Measurements from ENCODE around the gene ZCWPW1.

DNA sequence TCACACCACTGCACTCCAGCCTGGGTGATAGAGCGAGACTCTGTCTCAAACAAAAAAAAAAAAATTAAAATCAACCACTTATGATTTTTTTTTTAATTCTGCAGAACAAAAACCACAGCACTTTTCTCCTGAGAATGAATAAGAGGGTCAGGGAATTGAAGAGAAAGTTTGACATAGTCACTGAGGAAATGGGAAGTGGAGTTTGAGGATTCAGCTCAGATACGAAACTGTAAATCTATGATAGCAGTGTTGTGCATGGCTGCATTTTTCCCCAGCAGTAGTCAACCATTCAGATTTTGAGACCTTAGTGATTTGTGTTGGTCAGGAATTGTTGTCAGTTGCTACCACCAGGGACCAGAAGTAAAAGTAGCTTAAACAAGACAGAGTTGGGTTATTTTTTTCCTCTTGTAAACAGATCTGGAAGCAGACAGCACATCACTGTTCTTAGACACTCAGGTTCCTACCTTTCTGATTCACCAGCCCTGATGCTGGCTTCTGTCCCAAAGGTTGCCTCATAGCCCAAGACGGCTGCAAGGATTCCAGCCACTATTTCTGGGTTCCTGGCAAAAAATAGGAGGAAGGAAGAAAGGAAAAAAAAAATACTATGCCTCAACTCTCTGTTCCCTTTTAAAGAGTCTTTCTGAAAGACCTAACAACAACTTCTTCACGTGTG, 35.1 kb downstream of the ZCWPW1 start:
- TF ChIP-seq POLR2A (IDR thresholded peaks at IDR 0.05) (no peak), POLR2AphosphoS5 (IDR thresholded peaks at IDR 0.05) (no peak)
- TF ChIP-seq, protein P1, sequence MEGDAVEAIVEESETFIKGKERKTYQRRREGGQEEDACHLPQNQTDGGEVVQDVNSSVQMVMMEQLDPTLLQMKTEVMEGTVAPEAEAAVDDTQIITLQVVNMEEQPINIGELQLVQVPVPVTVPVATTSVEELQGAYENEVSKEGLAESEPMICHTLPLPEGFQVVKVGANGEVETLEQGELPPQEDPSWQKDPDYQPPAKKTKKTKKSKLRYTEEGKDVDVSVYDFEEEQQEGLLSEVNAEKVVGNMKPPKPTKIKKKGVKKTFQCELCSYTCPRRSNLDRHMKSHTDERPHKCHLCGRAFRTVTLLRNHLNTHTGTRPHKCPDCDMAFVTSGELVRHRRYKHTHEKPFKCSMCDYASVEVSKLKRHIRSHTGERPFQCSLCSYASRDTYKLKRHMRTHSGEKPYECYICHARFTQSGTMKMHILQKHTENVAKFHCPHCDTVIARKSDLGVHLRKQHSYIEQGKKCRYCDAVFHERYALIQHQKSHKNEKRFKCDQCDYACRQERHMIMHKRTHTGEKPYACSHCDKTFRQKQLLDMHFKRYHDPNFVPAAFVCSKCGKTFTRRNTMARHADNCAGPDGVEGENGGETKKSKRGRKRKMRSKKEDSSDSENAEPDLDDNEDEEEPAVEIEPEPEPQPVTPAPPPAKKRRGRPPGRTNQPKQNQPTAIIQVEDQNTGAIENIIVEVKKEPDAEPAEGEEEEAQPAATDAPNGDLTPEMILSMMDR (IDR thresholded peaks at IDR 0.05) = no peak
